Psoas muscle (tissue), 8 donors: Measurements from ENCODE around the gene TTC6. TPM values are rescaled to one million over a fixed set of nuclear protein-coding genes. Genes with fewer than 3 reads are reported as not detected.
A peak's percentile ranks its signal among the peaks of the same experiment; 100 is the strongest.

Experiments
- ATAC-seq, 4 donors: fragments of 200-7000 bp; cut with Tn5 transposase; one replicate each; pipeline ENCODE4 v1.9.1; 2020; ENCODE audit warnings: moderate library complexity in 3 of 4, mild to moderate bottlenecking in 2 of 4
- DNase-seq, 2 donors: peaks; one replicate each; pipeline ENCODE4 v3.0.0-alpha.2; 2020
- H3K27ac ChIP-seq: fragments of 200-600 bp; one replicate; pipeline ENCODE4 v1.8.0; 2022
- H3K27me3 ChIP-seq, 3 donors: fragments of 200-600 bp in 1 of 3; one replicate each; pipeline versions ENCODE4 v1.6.1 to v1.8.0; 2013 to 2022; ENCODE audit warnings: low read length in 2 of 3, mild to moderate bottlenecking in 2 of 3, moderate library complexity in 1 of 3; ENCODE audit not compliant: insufficient read depth in 3 of 3
- H3K36me3 ChIP-seq, 2 donors: fragments of 200-600 bp in 1 of 2; one replicate each; pipeline versions ENCODE4 v1.6.1 to v1.8.0; 2013 to 2022; ENCODE audit warnings: low read depth in 1 of 2, mild to moderate bottlenecking in 1 of 2, moderate library complexity in 1 of 2; ENCODE audit not compliant: insufficient read depth in 1 of 2
- H3K4me1 ChIP-seq: fragments of 200-600 bp; one replicate; pipeline ENCODE4 v1.8.0; 2022
- H3K4me3 ChIP-seq: fragments of 200-600 bp; one replicate; pipeline ENCODE4 v1.8.0; 2022; ENCODE audit warnings: mild to moderate bottlenecking
- H3K9me3 ChIP-seq: fragments of 200-600 bp; one replicate; pipeline ENCODE4 v1.8.0; 2022
- CTCF ChIP-seq: fragments of 200-600 bp; IDR thresholded peaks from one replicate; pipeline ENCODE4 v1.8.0; 2022; ENCODE audit warnings: antibody characterized with exemption
- WGBS, 3 donors: extraction: QIAGEN DNeasy Blood & Tissue Kit; methylation state at CpG; one replicate each; pipeline versions ENCODE4 v1.1.6 to v1.1.7; 2013; 5-methylcytosine and 5-hydroxymethylcytosine counted together
- intact Hi-C, 2 donors: fragments of 100-400 bp; cut with DNase I; formaldehyde crosslinking; loops; one replicate each; pipeline versions ENCODE4 v1.11.0 to v1.14.2; 2022
- polyA plus RNA-seq, 3 donors: library from polyadenylated mRNA; stranded (reverse); fragments of 200-250 nt; gene quantifications; one replicate each; pipeline ENCODE4 v1.2.3, GENCODE V29; 2013
- total RNA-seq, 4 donors: library from RNA; stranded (reverse); fragmentation: NEBNext Ultra II Directional in 2 of 4; extraction: Animal tissue kit (Norgen Biotek cat#: 25700) in 2 of 4; gene quantifications; one replicate each; pipeline versions ENCODE4 v1.2.1 to v1.2.4, GENCODE V29; 2021 to 2023
- donor health status: healthy with polysubstance abuse.
- donor health status: DM: no; HTN: no; CAD: no; lungs with moderate emphysema.
- donor health status: Bipolar disorder and iron deficiency.
- donor health status: healthy.
- donor health status: DM: yes; HTN: yes; CAD: no.
- donor health status: DM: no; HTN: no; CAD: no.
- donor health status: DM: no; HTN: no; CAD: no.
- donor health status: DM: yes; HTN: yes; CAD: no.

TTC6 gene
- total and polyA plus RNA-seq, 7 donors: not detected

DNA sequence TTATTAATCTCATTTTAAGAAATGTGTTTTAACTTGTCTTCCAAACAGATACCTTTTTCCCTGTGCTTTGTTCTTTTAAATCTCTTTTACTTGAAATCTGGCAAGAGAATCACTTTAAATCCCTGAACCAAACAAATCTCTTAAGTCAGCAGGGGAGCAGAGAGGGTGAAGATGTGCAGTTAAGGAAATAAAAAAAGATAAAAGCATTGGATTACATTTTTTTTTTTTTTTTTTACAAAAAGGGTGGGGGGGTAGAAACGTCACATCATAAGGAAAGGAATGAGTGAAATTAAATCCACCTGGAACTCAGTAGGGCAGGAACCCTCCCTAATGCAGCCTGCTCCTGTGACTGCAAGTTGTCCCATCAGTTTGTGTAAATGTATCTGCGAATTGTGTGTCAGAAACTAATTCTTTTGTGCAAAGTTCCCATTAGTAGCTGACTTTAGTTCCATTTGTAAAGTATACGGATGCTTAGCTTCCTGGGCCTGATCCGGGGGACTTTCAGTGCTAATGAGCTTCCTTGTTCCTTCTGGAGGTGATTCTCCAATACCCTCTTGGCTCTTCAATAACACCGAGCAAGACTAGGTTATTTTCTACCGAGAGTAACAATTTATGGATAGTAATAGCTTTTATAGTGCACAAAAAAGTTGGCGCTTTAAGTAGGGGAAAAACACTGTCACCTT lies 1.5 kb downstream of the TTC6 start:
- ATAC-seq (no peak), DNase-seq (no peak)
- Histone ChIP-seq H3K27me3 (peaks cover 0 to 98% (median 65%) of the 10 kb centered on the region in 3 donors), H3K4me1 (peaks cover 34% of the 10 kb centered on the region), H3K9me3 (no peaks in the 10 kb centered on the region), H3K27ac (no peak overlapping the region), H3K36me3 (no peaks in the 10 kb centered on the region), H3K4me3 (no peak overlapping the region)
- 13 to 25% (median 22%) methylated on average over 7 of the region's 7 CpGs for WGBS, 3 donors
- intact Hi-C loops: loop anchor here in 1 of 2 donors (10.0 kb wide), 1 partner anchor 352 kb away; no protein-coding TSS in a partner anchor
- TF ChIP-seq CTCF: no peak

- TF ChIP-seq CTCF: no peak
- Histone ChIP-seq H3K27me3 (peaks cover 0 to 98% (median 64%) of the 10 kb centered on the region in 3 donors), H3K36me3 (no peaks in the 10 kb centered on the region), H3K27ac (no peak overlapping the region), H3K4me3 (no peak overlapping the region), H3K4me1 (peaks cover 34% of the 10 kb centered on the region), H3K9me3 (no peaks in the 10 kb centered on the region)
- DNase-seq: no peak
- intact Hi-C loops: loop anchor here in 1 of 2 donors (10.0 kb wide), 1 partner anchor 353 kb away; no protein-coding TSS in a partner anchor
- 7 to 11% (median 8%) methylated on average over 19 to 20 of the region's 20 CpGs for WGBS, 3 donors
- ATAC-seq: no peak
Observed at GRCh38 chr14:37597538-37597913, 2.1 kb downstream of the TTC6 start.

DNA sequence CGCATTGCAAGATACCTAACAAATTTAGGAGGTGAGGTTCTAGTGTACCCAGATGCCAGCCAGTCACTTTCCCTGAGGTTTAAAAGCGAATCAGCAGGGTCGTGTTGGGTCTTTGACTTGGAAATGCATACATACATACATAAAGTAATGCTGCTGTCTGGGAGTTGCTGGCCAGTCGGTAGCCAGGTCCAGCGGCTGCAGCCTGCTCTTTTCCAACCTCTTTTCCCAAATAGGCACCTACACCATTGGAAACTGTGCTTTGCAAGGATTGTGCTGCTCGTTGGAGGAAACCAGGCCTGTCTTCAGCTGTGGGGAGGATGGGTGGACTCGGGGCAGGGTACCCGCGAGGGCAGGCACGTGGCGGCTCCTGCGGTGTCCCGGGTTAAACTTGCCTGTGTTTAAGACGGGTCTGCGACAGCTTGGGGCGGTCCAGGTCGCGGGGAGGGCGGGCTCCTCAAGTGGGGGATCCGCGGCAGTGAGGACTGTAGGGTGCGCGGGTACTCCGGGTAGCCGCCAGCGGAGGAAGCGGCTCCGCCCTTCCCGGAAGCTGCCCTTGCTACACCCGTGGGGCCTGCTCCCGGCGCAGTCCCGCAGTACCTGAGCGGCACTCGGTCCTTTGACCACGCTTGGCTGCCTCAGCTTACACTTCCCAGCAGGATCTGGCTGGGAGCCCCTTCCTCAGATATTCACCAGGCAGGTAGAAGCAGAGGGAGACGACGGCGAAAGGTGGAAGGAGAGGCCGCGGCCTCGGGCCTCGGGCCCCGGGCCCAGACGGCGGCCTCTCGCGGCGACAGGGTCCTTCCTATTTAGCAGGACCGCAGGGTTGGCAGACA lies 2.7 kb downstream of the TTC6 start:
- intact Hi-C loops: loop anchor here in 1 of 2 donors (10.0 kb wide), 1 partner anchor 353 kb away; no protein-coding TSS in a partner anchor
- TF ChIP-seq CTCF: no peak
- H3K9me3 ChIP-seq: no peaks in the 10 kb centered on the region
- peak overlapping the region; percentile 44 for H3K4me3 ChIP-seq
- peaks cover 0 to 98% (median 64%) of the 10 kb centered on the region in 3 donors for H3K27me3 ChIP-seq
- H3K4me1 ChIP-seq: peaks cover 34% of the 10 kb centered on the region
- no peak for DNase-seq
- no peaks in the 10 kb centered on the region for H3K36me3 ChIP-seq
- H3K27ac ChIP-seq: no peak overlapping the region
- no peak for ATAC-seq
- 4 to 7% (median 6%) methylated on average over 30 to 50 of the region's 50 CpGs for WGBS, 3 donors

DNA sequence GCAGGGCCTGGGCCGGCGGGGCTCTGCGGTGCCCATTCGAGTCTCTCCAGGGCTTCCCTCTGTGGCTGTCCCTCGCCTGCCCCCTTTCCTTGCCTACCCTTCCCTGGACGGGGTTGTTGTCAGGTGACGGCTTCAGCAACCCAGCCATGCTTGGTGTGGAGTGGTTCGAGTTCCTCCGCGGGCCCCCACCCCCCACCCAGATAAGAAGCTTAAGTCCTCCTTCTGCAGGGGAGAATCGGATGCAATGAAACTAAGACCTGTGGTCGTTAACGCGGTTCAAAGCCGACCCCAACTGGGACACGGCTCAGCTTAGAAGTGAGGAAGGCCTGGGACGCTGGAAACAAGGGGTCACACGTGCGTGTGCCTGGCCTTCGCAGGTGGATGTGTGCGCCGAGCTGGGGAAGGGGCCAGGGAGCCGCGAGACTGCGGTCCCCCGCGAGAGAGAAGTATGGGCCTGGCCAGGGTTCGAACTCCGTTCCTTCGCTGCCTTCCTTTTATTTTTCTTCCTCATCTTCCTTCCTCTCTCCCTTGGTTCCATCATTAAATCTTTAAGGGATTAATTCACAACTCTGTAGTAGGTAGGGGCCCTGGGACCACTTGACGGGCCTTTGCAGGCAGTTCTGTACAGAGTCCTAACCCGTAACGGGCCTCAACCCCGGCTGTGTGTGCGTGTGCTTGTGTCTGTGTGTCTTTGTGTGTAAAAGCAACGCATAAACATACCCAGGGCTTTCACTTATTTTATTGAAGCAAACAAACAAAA lies 3.5 kb downstream of the TTC6 start:
- no peak for TF ChIP-seq CTCF
- intact Hi-C loops: loop anchor here in 1 of 2 donors (10.0 kb wide), 1 partner anchor 354 kb away; no protein-coding TSS in a partner anchor
- 16 to 20% (median 19%) methylated on average over 36 of the region's 36 CpGs for WGBS, 3 donors
- Histone ChIP-seq H3K27me3 (peaks cover 0 to 98% (median 67%) of the 10 kb centered on the region in 3 donors), H3K9me3 (no peaks in the 10 kb centered on the region), H3K36me3 (no peaks in the 10 kb centered on the region), H3K4me1 (peaks cover 34% of the 10 kb centered on the region), H3K27ac (no peak overlapping the region), H3K4me3 (peak overlapping the region; percentile 44)
- DNase-seq (no peak), ATAC-seq (no peak)
